Left forelimb (tissue), 1 donor: ENCODE results near the gene WDR12.
"Not testable (repeated sequence)": the region's sequence is repeated elsewhere in the genome, so short reads cannot be mapped to it uniquely, and the experiment has no call there.

Experiments
- DNase-seq: peaks from one replicate; pipeline ENCODE4 v3.0.0-alpha.2; 2018; ENCODE audit warnings: low spot score

Gene WDR12

GRCh38 chr2:202911512-202912341 is at the start of gene WDR12, which contains the start of gene CARF:
WDR12 (minus strand) TSS chr2:202911673; CDS start chr2:202911476, 197 bp downstream.
CARF (plus strand) TSS chr2:202912275; CDS start chr2:202941903, 29,628 bp downstream.
- DNase-seq, result peak; percentile 92

GRCh38 chr2:202960524-202960923 is 49.1 kb upstream of the WDR12 start:
- DNase-seq, result no peak

- DNase-seq, result no peak
These were observed 39.1 kb upstream of the WDR12 start for GRCh38 chr2:202950592-202950991.

- not testable (repeated sequence) for DNase-seq
These were observed 37.9 kb upstream of the WDR12 start for GRCh38 chr2:202949333-202949732.

- DNase-seq, result no peak
These were observed 34.0 kb upstream of the WDR12 start for GRCh38 chr2:202945497-202945896.

GRCh38 chr2:202944816-202945215 is 33.3 kb upstream of the WDR12 start:
- no peak for DNase-seq

- no peak for DNase-seq
These were observed 32.9 kb upstream of the WDR12 start for GRCh38 chr2:202944408-202944807.

GRCh38 chr2:202941771-202942170 is 30.3 kb upstream of the WDR12 start:
- no peak for DNase-seq

GRCh38 chr2:202938960-202939359 is 27.5 kb upstream of the WDR12 start:
- DNase-seq, result no peak

- no peak for DNase-seq
These were observed 23.0 kb upstream of the WDR12 start for GRCh38 chr2:202934456-202934855.

- DNase-seq, result no peak
These were observed 22.5 kb upstream of the WDR12 start for GRCh38 chr2:202933958-202934357.

- DNase-seq, result no peak
These were observed 21.7 kb upstream of the WDR12 start for GRCh38 chr2:202933139-202933510.

GRCh38 chr2:202932425-202933138 is 21.1 kb upstream of the WDR12 start:
- DNase-seq, result no peak

- DNase-seq, result no peak
These were observed 7.4 kb upstream of the WDR12 start for GRCh38 chr2:202918860-202919259.

GRCh38 chr2:202912342-202913201 is 1.1 kb upstream of the WDR12 start:
- DNase-seq, result not testable (repeated sequence)

- no peak for DNase-seq
These were observed 316 bp downstream of the WDR12 start for GRCh38 chr2:202911203-202911511.

- no peak for DNase-seq
These were observed 775 bp downstream of the WDR12 start for GRCh38 chr2:202910698-202911097.

GRCh38 chr2:202910250-202910649 is 1.2 kb downstream of the WDR12 start:
- DNase-seq, result not testable (repeated sequence)

GRCh38 chr2:202909394-202910192 is 1.9 kb downstream of the WDR12 start:
- no peak for DNase-seq

- DNase-seq, result no peak
These were observed 3.3 kb downstream of the WDR12 start for GRCh38 chr2:202908186-202908585.

- not testable (repeated sequence) for DNase-seq
These were observed 6.0 kb downstream of the WDR12 start for GRCh38 chr2:202905507-202905906.

- no peak for DNase-seq
These were observed 26.3 kb downstream of the WDR12 start for GRCh38 chr2:202885190-202885589.
